Colonic mucosa (tissue), 4 donors: ENCODE results near the gene TAMM41. TPM values are rescaled to one million over a fixed set of nuclear protein-coding genes. Genes with fewer than 3 reads are reported as not detected.
"Not testable (repeated sequence)": the region's sequence is repeated elsewhere in the genome, so short reads cannot be mapped to it uniquely, and the experiment has no call there.

Experiments
- DNase-seq: peaks from one replicate; pipeline ENCODE4 v3.0.0-alpha.2; 2020
- H3K27ac ChIP-seq: fragments of 200-600 bp; one replicate; pipeline ENCODE4 v1.8.0; 2021
- H3K27me3 ChIP-seq: fragments of 200-600 bp; one replicate; pipeline ENCODE4 v1.8.0; 2021
- H3K36me3 ChIP-seq: fragments of 200-600 bp; one replicate; pipeline ENCODE4 v1.8.0; 2021
- H3K4me1 ChIP-seq: fragments of 200-600 bp; one replicate; pipeline ENCODE4 v1.8.0; 2021; ENCODE audit warnings: mild to moderate bottlenecking
- H3K4me3 ChIP-seq: fragments of 200-600 bp; one replicate; pipeline ENCODE4 v1.8.0; 2021
- H3K9ac ChIP-seq, 2 donors: one replicate each; pipeline ENCODE4 v1.7.0; 2013; ENCODE audit warnings: control low read depth in 2 of 2, low read depth in 2 of 2, low read length in 2 of 2
- H3K9me3 ChIP-seq: fragments of 200-600 bp; one replicate; pipeline ENCODE4 v1.8.0; 2021
- CTCF ChIP-seq: fragments of 200-600 bp; IDR thresholded peaks from one replicate; pipeline ENCODE4 v1.8.0; 2022; ENCODE audit warnings: antibody characterized with exemption, mild to moderate bottlenecking
- intact Hi-C: fragments of 100-400 bp; cut with DNase I; formaldehyde crosslinking; loops from one replicate; pipeline ENCODE4 v1.14.1; 2022
- total RNA-seq, 2 donors: library from RNA; stranded (reverse); fragmentation: NEBNext Ultra II Directional in 1 of 2; extraction: Animal tissue kit (Norgen Biotek cat#: 25700) in 1 of 2; gene quantifications; one replicate each; pipeline ENCODE4 v1.2.1, GENCODE V29; 2021
- donor health status: healthy.
- donor health status: DM: no; HTN: no; CAD: no.
- donor health status: DM: no; HTN: no; CAD: no.

TAMM41 gene
- total RNA-seq, 2 donors from 2014 or later = 12.7 to 20.5 TPM

- Histone ChIP-seq H3K27me3 (no peaks in the 10 kb centered on the region), H3K27ac (no peak overlapping the region), H3K36me3 (no peaks in the 10 kb centered on the region), H3K9me3 (no peaks in the 10 kb centered on the region), H3K4me3 (no peak overlapping the region), H3K4me1 (peaks cover 9% of the 10 kb centered on the region), H3K9ac (no peak overlapping the region)
- peak; percentile 49 for TF ChIP-seq CTCF
- peak; percentile 49 for DNase-seq
- intact Hi-C loops = no loop called here
These were observed 72.3 kb downstream of the TAMM41 start for GRCh38 chr3:11774296-11774877.

GRCh38 chr3:11771931-11772330 lies 74.8 kb downstream of the TAMM41 start:
- H3K27ac ChIP-seq, H3K9ac ChIP-seq, H3K36me3 ChIP-seq, H3K4me1 ChIP-seq, H3K4me3 ChIP-seq, H3K9me3 ChIP-seq, intact Hi-C loops, DNase-seq, H3K27me3 ChIP-seq: not testable (repeated sequence)

- no peaks in the 10 kb centered on the region for H3K27me3 ChIP-seq
- H3K27ac ChIP-seq = peak overlapping the region; percentile 88
- intact Hi-C loops = no loop called here
- H3K9me3 ChIP-seq = no peaks in the 10 kb centered on the region
- H3K9ac ChIP-seq = peak overlapping the region in 1 of 2 donors; percentile 82
- peaks cover 9% of the 10 kb centered on the region for H3K4me1 ChIP-seq
- no peaks in the 10 kb centered on the region for H3K36me3 ChIP-seq
- peak; percentile 92 for DNase-seq
- no peak overlapping the region for H3K4me3 ChIP-seq
- TF ChIP-seq CTCF = no peak
These were observed 76.0 kb downstream of the TAMM41 start for GRCh38 chr3:11770477-11771391.

- Histone ChIP-seq H3K4me3 (no peak overlapping the region), H3K9me3 (no peaks in the 10 kb centered on the region), H3K4me1 (peaks cover 9% of the 10 kb centered on the region), H3K27ac (peak overlapping the region; percentile 88), H3K27me3 (no peaks in the 10 kb centered on the region), H3K36me3 (no peaks in the 10 kb centered on the region), H3K9ac (peak overlapping the region in 1 of 2 donors; percentile 82)
- no peak for TF ChIP-seq CTCF
- DNase-seq = no peak
- intact Hi-C loops = no loop called here
These were observed 76.8 kb downstream of the TAMM41 start for GRCh38 chr3:11769704-11770476.

- TF ChIP-seq CTCF = no peak
- DNase-seq = no peak
These were observed 78.1 kb downstream of the TAMM41 start for GRCh38 chr3:11768604-11769003.

More at GRCh38 chr3:11768604-11769003, 78.1 kb downstream of the TAMM41 start:
- Histone ChIP-seq H3K9me3 (no peaks in the 10 kb centered on the region), H3K4me3 (no peak overlapping the region), H3K27me3 (no peaks in the 10 kb centered on the region), H3K27ac (no peak overlapping the region), H3K4me1 (peaks cover 9% of the 10 kb centered on the region), H3K9ac (no peak overlapping the region), H3K36me3 (no peaks in the 10 kb centered on the region)
- intact Hi-C loops = no loop called here
